Activated T-helper 1 cell treated with anti-CD3 and anti-CD28 coated beads, Interleukin-2, amount 50 U/mL, for 16 hours (primary cell): Measurements from ENCODE around the gene OXGR1.
"Not testable (repeated sequence)": the region's sequence is repeated elsewhere in the genome, so short reads cannot be mapped to it uniquely, and the experiment has no call there.

Experiments
- DNase-seq, 2 donors: peaks; one replicate each; pipeline ENCODE4 v3.0.0-alpha.2; 2020; ENCODE audit warnings: low read depth in 1 of 2, low spot score in 1 of 2

Gene OXGR1

DNA sequence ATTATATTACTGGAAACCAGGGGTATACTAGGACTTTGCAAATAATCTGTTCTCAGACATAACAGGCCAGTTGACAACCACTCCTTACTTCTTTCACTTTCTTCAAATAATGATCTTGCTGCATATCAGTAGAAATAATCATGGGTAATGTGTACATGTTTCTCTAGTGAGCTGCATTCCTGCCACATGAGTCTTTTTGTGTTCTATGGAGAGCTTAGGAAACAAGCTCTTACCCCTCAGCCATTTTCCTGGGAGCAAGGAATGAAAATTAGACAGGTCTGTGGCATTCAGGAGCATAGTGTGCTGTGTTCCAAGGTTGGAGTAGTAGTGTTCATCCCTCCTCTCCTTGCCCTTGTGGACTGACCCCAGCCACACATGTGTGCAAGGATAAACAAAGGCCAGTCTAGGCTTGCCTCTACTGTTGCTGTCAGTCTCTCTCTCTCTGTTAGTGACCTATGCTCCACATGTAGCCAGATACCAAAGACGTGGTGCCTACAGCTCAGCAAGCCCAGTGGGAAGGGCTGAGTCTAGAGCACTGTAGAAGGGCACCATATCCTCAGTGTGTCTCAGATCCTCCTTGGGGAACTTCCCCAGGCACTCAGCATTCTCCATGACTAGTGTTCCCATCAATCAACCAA, 11.5 kb upstream of the OXGR1 start:
- no peak for DNase-seq

- DNase-seq: no peak
Observed at GRCh38 chr13:97004886-97005285, 10.6 kb upstream of the OXGR1 start.

- no peak for DNase-seq
Observed at GRCh38 chr13:97004096-97004876, 10.0 kb upstream of the OXGR1 start.

- DNase-seq: no peak
Observed at GRCh38 chr13:97003071-97003470, 8.8 kb upstream of the OXGR1 start.

DNA sequence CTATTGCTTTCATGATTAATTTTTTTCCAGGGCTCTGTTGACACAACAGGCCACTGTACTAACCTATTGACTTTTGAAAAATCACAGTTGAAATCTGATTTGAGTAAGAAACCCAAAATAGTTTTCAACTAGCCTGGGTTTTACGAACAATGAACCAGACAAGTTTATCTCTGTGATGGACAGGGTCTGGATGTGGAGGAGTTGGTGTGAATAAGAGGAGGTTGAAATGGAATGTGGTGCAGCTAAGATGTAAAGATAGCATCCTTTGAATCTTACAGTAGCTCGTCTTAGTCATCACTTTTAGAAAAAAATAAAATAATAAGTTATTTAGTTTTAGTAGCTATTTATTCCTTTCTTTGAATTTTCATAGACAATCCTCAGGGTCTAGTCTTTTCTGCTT, 8.3 kb upstream of the OXGR1 start:
- DNase-seq: no peak

DNA sequence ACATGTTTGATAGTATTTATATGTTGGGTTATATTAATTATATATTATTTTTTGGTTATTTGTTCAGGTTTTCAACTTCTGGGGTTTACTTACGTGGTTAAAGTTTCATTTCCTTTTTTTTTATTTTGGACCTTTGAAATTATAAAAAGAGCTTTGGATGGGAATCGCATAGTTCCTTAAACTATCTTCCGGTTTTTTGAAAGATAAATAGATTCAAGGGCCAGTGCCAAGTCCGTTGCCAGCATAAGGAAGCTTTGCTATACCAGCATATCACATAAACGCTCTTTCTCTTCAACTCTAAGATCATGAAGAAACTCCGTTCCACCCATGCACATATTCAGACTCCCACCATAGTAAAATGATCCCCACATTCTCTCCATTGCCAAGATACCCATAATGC, 7.4 kb upstream of the OXGR1 start:
- no peak for DNase-seq

DNA sequence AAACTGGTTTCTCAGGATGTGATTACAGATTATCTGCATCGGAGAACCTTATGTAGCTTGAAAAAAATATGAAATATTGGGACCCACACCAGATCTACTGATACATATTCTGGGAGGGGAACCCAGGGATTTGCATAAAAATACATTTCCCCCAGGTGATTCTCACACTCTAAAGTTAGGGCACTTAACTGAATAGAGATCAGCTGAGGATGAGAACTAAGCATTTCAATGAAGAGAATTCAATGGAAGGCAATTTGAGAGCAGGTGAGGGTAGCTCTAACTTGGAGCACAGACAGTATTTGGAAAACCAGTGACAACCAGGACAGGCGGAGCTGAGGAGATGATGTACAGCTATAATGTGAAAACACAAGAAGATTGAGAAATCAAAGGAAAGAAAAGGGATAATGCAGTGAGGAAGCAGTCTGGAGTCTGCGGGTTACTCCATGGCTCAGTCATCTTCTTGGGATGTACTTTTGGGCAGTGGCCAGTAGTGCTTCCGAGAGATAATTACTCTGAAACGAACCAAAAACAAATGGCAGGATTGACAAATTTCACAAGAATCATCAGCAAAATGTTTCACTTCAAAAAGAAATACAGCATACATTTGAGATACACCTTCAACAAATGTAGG, 6.1 kb upstream of the OXGR1 start:
- DNase-seq: no peak

- no peak for DNase-seq
Observed at GRCh38 chr13:96999091-96999490, 4.8 kb upstream of the OXGR1 start.

GRCh38 chr13:96998051-96998450, 3.8 kb upstream of the OXGR1 start:
- no peak for DNase-seq

DNA sequence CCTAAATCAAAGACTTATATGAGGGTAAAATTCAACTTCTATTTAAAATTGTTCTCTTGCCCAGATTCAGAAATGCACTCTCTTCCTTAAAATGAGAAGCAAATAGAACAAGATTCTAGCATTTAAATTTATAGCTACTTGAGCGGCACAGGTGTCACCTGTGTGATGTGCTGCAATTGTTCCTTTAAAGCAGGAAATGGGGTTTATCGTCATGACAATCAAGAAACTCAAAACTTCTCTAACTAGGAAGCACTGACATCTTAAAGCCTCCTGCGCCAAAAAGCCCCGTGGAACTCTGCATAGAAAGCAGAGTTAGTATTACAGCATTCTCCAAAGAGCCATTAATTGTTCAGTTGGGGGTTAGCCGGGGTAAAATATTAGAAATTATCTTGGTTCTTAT, 2.6 kb upstream of the OXGR1 start:
- DNase-seq: no peak

GRCh38 chr13:96996107-96996506, 1.8 kb upstream of the OXGR1 start:
- DNase-seq: no peak

GRCh38 chr13:96994858-96995243, 575 bp upstream of the OXGR1 start:
- no peak for DNase-seq

DNA sequence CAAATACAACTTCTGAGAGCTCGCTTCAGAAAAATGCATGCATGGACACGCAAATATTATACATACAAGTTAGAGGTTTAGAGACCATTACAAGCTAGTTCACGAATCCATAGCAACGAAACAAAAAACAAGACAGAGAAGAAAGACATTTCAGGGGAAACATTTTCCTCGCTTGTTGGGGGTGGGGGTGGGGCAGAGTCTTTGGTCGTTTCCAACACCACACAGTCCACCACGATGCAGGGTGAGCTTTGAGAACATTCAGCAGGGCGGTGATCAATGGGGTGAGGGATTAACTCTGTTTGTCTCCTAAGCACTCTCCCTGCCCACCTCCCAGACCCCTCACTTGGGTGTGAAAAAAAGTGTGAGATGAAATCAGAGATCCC, 651 bp downstream of the OXGR1 start:
- DNase-seq: no peak

DNA sequence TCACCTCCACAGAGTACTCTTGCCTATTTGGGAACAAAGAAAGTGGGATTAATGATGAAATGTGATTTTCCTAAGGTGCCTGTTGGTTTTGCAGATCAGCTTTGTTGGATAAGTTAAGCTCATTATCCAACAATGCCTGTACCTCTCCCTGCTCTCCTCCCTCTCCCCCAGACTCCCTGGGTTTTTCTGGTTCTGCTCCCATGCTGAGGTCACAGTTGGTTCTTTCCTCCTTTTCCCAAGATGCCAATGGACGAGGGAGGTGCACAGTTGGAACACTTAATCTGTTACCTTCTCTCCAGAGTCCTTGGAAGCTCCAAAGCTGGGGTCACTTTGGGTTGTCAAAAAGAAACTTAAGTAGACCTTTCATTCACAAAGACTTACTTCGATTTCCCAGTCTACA, 1.6 kb downstream of the OXGR1 start:
- DNase-seq: no peak

DNA sequence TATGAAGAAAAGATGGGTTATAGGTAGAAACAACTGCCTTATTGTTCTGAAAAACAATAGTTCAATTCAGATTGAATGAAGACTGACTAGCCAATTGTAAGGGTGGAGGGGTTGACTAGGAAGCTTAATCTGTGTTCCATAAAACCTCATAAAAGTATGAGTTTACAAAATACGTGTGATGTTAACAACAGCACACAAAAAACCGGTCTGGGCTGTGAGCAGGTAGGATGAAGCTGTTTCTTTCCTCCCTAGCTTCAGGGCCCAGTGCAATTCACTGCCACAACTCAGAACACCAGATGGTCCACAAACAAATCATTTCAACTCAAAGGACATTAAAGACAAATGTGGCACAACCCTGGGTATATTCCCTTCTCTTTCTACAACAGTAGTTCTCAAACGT, 3.2 kb downstream of the OXGR1 start:
- no peak for DNase-seq

- no peak for DNase-seq
Observed at GRCh38 chr13:96988441-96988840, 5.8 kb downstream of the OXGR1 start.

DNA sequence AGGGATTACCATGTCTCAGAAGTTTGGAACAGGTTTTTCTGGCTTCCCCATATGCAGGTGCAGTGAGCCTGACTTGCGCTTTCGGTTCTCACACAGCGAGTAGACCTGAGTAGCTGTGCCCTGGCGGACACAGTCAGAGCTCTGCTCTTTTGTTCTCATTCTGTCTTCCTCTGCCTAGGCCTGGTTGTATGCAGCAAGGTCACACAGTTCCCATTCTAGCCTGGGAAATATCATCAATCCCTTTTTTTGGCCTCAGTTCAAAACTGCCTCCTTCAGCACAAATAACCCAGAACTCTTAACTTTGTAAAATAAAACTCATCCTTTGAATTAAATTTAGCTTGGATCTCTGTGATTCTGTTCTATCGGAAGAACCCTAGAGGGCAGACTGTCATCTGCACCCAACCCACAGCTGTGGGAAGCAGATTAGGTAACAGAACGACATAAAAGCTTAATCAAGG, 10.2 kb downstream of the OXGR1 start:
- DNase-seq: no peak

GRCh38 chr13:96982672-96983071, 11.6 kb downstream of the OXGR1 start:
- DNase-seq: no peak

DNA sequence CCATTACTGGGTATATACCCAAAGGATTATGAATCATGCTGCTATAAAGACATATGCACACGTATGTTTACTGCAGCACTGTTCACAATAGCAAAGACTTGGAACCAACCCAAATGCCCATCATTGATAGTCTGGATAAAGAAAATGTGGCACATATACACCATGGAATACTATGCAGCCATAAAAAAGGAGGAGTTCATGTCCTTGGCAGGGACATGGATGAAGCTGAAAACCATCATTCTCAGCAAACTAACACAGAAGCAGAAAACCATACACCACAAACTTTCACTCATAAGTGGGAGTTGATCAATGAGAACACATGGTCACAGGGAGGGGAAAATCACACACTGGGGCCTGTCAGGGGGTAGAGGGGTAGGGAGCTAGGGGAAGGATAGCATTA, 14.4 kb downstream of the OXGR1 start:
- DNase-seq: not testable (repeated sequence)

DNA sequence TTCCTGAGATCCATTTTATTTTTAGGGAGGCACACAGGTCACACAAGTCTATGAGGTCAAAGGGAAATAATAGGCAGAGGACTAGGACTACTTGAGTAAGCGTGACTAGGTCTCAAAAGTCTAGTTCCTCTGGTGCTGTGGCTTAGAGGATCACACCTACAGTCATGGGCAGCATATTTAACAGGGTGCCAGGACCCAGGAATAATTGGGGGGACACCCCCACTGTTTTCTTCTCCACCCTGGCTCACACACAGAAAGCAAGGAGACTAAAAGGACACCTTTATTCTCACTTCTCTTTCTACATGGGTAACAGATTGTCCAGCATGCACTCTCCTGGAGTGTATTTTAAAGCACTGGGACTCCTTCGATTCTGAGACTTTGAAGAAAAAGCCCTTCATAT, 26.2 kb downstream of the OXGR1 start:
- DNase-seq: no peak

- no peak for DNase-seq
Observed at GRCh38 chr13:96967248-96967745, 27.0 kb downstream of the OXGR1 start.

- DNase-seq: no peak
Observed at GRCh38 chr13:96966415-96967102, 27.7 kb downstream of the OXGR1 start.
